GM23338 (cell line): ENCODE data around the gene NME5.

ENCODE experiments used
- EZH2 ChIP-seq: fragments of 200-600 bp; sonication (generic); IDR thresholded peaks from one replicate; pipeline ENCODE4 v1.8.0; 2017; ENCODE audit warnings: antibody characterized with exemption, mild to moderate bottlenecking, low read depth; ENCODE audit not compliant: unreplicated experiment
- EZH2phosphoT487 ChIP-seq: fragments of 200-600 bp; sonication (generic); IDR thresholded peaks from one replicate; pipeline ENCODE4 v1.8.1; 2018; ENCODE audit warnings: antibody characterized with exemption; ENCODE audit not compliant: unreplicated experiment
- JUNB ChIP-seq: IDR thresholded peaks from one replicate; pipeline ENCODE4 v1.6.1; 2016; ENCODE audit warnings: antibody characterized with exemption; ENCODE audit not compliant: unreplicated experiment
- POLR2AphosphoS5 ChIP-seq: IDR thresholded peaks from 2 replicates; pipeline ENCODE4 v1.6.1; 2016; ENCODE audit warnings: antibody characterized with exemption, low read depth
- REST ChIP-seq: IDR thresholded peaks from one replicate; pipeline ENCODE4 v1.6.1; 2018; ENCODE audit warnings: antibody characterized with exemption; ENCODE audit not compliant: unreplicated experiment
- STAT1 ChIP-seq: IDR thresholded peaks from one replicate; pipeline ENCODE4 v1.6.1; 2016; ENCODE audit warnings: antibody characterized with exemption; ENCODE audit not compliant: unreplicated experiment
- ZNF331 ChIP-seq: fragments of 250-450 bp; sonication (Bioruptor Pico); IDR thresholded peaks from 2 replicates; pipeline ENCODE4 v1.5.0; 2020; ENCODE audit warnings: low read depth, mild to moderate bottlenecking, moderate library complexity
- TF ChIP-seq, protein P1 (sequence below), 2 experiments: fragments of 200-600 bp in 1 of 2; sonication (generic) in 1 of 2; conservative IDR thresholded peaks; 2 replicates each; pipeline versions ENCODE4 v1.5.1 to v1.6.1; 2016 to 2017; ENCODE audit warnings: antibody characterized with exemption in 2 of 2, low read depth in 2 of 2, mild to moderate bottlenecking in 2 of 2, moderate library complexity in 1 of 2

DNA sequence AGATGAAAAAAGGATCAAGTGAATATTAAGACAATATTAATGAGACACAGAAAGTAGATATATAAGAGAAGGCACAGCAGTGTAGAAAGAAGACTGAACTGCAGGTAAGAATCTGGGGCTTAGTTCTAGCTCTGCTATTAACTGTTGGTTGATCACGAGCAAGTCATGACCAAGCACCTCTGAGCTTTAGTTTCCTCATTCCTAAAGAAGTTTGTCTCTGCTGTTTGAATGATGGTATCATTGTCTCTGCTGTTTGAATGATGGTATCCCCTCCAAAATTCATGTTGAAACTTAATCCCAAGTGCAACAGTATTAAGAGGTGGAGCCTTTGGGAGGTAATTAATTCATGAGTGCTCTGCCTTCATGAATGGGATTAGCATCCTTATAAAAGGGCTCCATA is 2.5 kb upstream of the NME5 start:
- TF ChIP-seq, protein P1, sequence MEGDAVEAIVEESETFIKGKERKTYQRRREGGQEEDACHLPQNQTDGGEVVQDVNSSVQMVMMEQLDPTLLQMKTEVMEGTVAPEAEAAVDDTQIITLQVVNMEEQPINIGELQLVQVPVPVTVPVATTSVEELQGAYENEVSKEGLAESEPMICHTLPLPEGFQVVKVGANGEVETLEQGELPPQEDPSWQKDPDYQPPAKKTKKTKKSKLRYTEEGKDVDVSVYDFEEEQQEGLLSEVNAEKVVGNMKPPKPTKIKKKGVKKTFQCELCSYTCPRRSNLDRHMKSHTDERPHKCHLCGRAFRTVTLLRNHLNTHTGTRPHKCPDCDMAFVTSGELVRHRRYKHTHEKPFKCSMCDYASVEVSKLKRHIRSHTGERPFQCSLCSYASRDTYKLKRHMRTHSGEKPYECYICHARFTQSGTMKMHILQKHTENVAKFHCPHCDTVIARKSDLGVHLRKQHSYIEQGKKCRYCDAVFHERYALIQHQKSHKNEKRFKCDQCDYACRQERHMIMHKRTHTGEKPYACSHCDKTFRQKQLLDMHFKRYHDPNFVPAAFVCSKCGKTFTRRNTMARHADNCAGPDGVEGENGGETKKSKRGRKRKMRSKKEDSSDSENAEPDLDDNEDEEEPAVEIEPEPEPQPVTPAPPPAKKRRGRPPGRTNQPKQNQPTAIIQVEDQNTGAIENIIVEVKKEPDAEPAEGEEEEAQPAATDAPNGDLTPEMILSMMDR (conservative IDR thresholded peaks at IDR 0.05; ENCODE audit: low read depth in 2 of 2): no peak
- TF ChIP-seq EZH2 (no peak), STAT1 (no peak), EZH2phosphoT487 (no peak), POLR2AphosphoS5 (no peak), ZNF331 (no peak), REST (no peak), JUNB (no peak)
